Spinal cord (tissue), 10 donors: Measurements from ENCODE around the gene PIGO. TPM values are rescaled to one million over a fixed set of nuclear protein-coding genes. Genes with fewer than 3 reads are reported as not detected.
A peak's percentile ranks its signal among the peaks of the same experiment; 100 is the strongest.

Source experiments
- DNase-seq, 6 donors: peaks; one replicate each; pipeline versions ENCODE4 v3.0.0 to v3.0.0-alpha.2; 2013 to 2015; ENCODE audit warnings: low spot score in 6 of 6, low read depth in 4 of 6
- H3K27ac ChIP-seq: one replicate; pipeline ENCODE4 v1.5.1; 2013; ENCODE audit warnings: low read depth, low read length, control low read depth
- H3K27me3 ChIP-seq: one replicate; pipeline ENCODE4 v1.6.1; 2013; ENCODE audit warnings: low read length; ENCODE audit not compliant: control insufficient read depth, insufficient read depth
- H3K36me3 ChIP-seq: one replicate; pipeline ENCODE4 v1.6.1; 2013; ENCODE audit warnings: low read length; ENCODE audit not compliant: control insufficient read depth, insufficient read depth
- H3K4me1 ChIP-seq: one replicate; pipeline ENCODE4 v1.6.1; 2013; ENCODE audit warnings: low read length; ENCODE audit not compliant: control insufficient read depth, insufficient read depth
- H3K4me3 ChIP-seq: one replicate; pipeline ENCODE4 v1.5.1; 2013; ENCODE audit warnings: low read depth, low read length, control low read depth
- H3K9me3 ChIP-seq: one replicate; pipeline ENCODE4 v1.6.1; 2013; ENCODE audit warnings: low read length; ENCODE audit not compliant: control insufficient read depth, insufficient read depth
- WGBS: methylation state at CpG from one replicate; pipeline ENCODE4 v1.1.5; 2013; ENCODE audit warnings: missing lambda C conversion rate; ENCODE audit not compliant: insufficient coverage; 5-methylcytosine and 5-hydroxymethylcytosine counted together
- polyA plus RNA-seq, 2 donors: library from polyadenylated mRNA; unstranded; fragments of 120-200 nt; gene quantifications; one replicate each; pipeline ENCODE4 v1.2.1, GENCODE V29; 2013; ENCODE audit not compliant: insufficient read length in 2 of 2
- total RNA-seq, 2 donors: library from RNA; depleted of rRNA in 1 of 2; stranded (reverse); fragments of 120-200 nt in 1 of 2; fragments of >200 nt in 1 of 2; gene quantifications; one replicate each; pipeline versions ENCODE4 v1.2.3 to v1.2.4, GENCODE V29; 2013 to 2014
- donor health status: healthy.

The PIGO gene
- total and polyA plus RNA-seq, 4 donors: 12.2 to 28.1 (median 20.3) TPM

DNA sequence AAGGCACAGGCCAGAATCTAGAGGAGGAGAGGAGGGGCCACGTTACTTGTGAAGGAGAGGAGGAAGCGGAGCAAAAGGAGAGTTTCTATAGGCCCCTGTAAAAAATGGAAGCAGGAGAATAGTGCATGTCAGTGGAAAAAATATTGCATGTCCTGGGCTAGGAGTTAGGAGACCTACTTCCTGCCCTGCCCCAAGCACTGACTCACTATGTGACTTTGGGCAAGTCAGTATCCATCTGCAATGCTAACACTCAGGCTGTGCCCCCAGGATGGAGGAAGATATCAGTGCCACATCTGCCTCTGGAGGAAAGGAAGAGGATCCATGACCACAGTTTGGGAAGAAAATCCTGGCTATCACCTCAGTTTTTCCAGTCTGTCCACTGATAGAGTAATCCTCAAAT lies 7.0 kb downstream of the PIGO start:
- Histone ChIP-seq H3K9me3 (no peaks in the 10 kb centered on the region), H3K4me3 (no peak overlapping the region), H3K4me1 (no peaks in the 10 kb centered on the region), H3K27me3 (no peaks in the 10 kb centered on the region), H3K36me3 (peaks cover 62% of the 10 kb centered on the region), H3K27ac (no peak overlapping the region)
- DNase-seq: no peak
- 91% methylated on average over 2 of the region's 2 CpGs for WGBS

DNA sequence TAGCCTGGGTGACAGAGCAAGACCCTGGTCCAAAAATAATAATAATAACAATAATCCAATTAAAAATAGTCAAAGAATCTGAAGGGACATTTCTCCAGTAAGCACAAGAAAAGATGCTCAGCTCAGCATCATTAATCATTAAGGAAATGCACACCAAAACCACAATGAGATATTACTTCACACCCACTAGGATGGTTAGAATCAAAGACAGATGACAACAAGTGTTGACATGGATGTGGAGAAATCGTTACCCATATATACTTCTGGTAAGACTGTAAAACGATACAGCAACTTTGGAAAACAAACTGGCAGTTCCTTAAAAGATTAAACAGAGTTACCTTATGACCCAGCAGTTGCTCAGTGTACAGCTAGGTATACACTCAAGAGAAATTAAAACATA lies 11.3 kb downstream of the PIGO start:
- Histone ChIP-seq H3K4me3 (no peak overlapping the region), H3K27ac (no peak overlapping the region), H3K36me3 (peaks cover 21% of the 10 kb centered on the region), H3K4me1 (peaks cover 3% of the 10 kb centered on the region), H3K27me3 (no peaks in the 10 kb centered on the region), H3K9me3 (no peaks in the 10 kb centered on the region)
- no peak for DNase-seq
- no CpG with 5 or more reads among the region's 2 CpGs for WGBS

DNA sequence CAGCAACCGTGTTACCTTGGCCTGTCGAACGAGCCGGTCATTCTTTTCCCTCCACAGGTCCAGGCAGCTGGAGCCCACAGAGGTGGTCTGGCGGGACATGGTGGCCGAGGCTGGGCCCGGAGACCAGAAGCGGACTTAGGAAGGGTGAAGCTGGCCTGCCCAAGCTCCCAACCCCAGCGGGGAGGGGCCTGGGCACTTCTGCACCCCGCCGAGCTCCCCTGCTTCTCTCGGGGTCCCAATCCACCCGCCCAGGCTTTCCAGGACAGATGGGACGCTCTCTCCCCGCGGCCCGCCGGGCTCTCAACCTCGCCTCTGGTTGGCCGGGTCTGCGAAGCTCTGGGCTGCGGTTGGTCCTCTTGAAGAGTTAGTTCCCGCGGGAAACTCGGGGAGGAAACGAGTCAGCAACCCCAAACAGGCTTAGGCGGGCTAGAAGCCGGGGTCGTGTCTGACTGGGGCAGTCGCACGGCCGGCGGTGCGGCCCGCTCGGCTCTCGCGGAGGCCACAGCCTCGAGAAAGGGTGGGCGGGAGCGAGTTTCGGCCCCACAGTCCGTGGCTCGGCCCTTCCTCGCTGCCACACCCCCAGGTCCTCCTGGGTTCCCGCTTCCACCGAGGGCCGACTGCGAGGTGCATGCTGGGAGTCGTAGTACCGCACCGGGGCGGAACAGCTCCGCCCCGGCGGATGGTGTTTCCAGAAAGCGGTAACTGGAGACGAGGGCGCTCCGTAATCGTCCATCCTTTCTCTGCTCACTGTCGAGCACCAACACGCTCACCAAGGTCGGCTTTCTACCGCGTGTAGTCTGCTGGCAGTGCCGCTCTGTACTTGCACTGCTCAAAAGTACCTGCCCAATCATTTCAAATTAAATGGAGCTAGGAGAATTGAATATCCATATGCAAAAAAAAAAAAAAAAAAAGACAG lies 16.7 kb downstream of the PIGO start, which contains the start of gene FANCG:
FANCG (minus strand) TSS at position 517 of the 916 bp plus-strand sequence; CDS start at position 99, 418 bp downstream.
- Histone ChIP-seq H3K27ac (peak within 1 kb of the TSS; percentile 93), H3K27me3 (no peaks in the 10 kb centered on the region), H3K36me3 (peaks cover 29% of the 10 kb centered on the region), H3K4me3 (peak within 1 kb of the TSS; percentile 86), H3K4me1 (peaks cover 22% of the 10 kb centered on the region), H3K9me3 (no peaks in the 10 kb centered on the region)
- 0% methylated on average over 63 of the region's 67 CpGs for WGBS
- peak; percentile 81 to 97 (median 88) for DNase-seq

DNA sequence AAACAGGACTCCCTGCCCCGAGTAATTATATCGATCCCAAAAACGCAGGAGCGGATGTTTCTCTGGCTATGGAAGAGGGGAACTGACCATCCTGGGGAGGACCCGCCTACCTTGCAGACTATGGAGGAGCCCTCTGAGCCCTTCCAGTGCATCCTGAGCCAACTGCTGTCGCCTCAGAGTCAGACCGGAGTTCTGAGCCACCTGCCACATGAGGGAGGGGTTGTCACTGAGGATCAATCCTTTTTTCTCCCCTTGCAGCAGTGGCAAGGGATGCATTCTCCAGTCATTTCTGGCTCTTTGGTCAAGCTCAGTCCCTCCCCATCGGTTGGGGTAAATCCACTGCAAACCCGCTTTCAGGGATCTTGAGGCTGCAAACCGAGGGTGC lies 17.4 kb downstream of the PIGO start:
- H3K9me3 ChIP-seq: no peaks in the 10 kb centered on the region
- H3K36me3 ChIP-seq: peaks cover 35% of the 10 kb centered on the region
- H3K4me1 ChIP-seq: peaks cover 22% of the 10 kb centered on the region
- no peaks in the 10 kb centered on the region for H3K27me3 ChIP-seq
- DNase-seq: peak in 1 of 6 donors; percentile 4
- peak overlapping the region; percentile 93 for H3K27ac ChIP-seq
- 2% methylated on average over 7 of the region's 10 CpGs for WGBS
- H3K4me3 ChIP-seq: peak overlapping the region; percentile 86

DNA sequence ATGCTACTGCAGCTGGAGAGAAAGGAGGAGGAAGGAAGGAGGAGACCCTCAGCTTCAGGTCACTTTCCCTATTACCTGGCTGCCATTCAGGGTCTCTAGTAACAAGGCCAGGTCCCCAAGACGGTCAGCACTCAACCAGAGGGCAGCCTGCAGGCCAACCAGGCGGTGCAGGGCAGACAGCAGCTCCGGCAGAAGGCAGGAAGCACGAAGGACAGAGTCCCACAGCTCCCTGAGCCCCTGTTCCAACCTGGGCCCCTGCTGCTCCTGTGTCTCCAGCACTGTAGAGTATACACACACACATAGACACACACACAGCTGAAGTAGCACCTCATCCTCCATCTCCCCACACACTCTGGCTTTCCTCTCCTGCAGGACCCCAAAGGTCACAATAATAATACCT lies 18.3 kb downstream of the PIGO start:
- Histone ChIP-seq H3K36me3 (peaks cover 40% of the 10 kb centered on the region), H3K27ac (no peak overlapping the region), H3K27me3 (no peaks in the 10 kb centered on the region), H3K4me3 (peak overlapping the region; percentile 86), H3K4me1 (peaks cover 22% of the 10 kb centered on the region), H3K9me3 (no peaks in the 10 kb centered on the region)
- DNase-seq: no peak
- 79% methylated on average over 4 of the region's 4 CpGs for WGBS

DNA sequence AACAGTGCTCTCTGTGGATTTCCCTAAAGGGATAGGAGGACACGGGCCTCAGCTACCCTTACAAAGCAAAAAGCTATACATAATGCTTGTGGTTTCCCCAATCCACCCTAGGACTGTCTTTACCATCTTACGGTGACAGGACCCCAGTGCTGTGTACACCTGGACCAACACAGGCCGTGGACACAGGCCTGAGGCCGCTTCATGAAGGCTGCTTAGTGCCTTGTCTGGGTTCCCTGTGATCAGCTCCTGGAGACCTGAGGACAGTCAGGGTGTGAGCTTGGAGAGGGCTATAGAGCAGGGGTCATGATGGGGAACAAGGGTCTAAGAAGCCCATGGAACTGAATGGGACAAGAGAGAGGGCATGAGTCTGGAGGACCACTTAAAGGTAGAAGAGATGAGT lies 19.5 kb downstream of the PIGO start:
- Histone ChIP-seq H3K4me1 (peaks cover 22% of the 10 kb centered on the region), H3K36me3 (peaks cover 40% of the 10 kb centered on the region), H3K4me3 (no peak overlapping the region), H3K27ac (no peak overlapping the region), H3K27me3 (no peaks in the 10 kb centered on the region), H3K9me3 (no peaks in the 10 kb centered on the region)
- WGBS: 94% methylated on average over 2 of the region's 4 CpGs
- no peak for DNase-seq

DNA sequence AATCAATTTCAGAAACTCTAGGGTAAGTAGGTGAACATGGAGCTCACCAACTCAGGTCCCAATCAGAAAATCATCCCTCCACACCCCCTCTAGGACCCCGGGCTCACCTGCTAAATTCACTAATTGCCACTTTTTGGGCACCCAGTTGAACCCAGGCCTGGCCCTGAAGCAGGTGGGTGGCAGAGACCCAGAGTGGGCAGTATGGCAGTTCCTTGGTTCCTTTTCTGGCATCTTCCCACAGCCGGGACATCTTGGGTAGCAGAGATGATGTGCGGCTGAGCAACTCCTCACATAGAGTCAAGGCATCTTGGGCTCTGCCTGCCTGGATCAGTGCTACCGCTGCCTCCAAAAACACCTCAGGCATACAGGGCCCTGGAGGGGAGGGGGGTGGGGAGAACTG lies 21.0 kb downstream of the PIGO start:
- Histone ChIP-seq H3K36me3 (peaks cover 41% of the 10 kb centered on the region), H3K27ac (no peak overlapping the region), H3K4me1 (peaks cover 25% of the 10 kb centered on the region), H3K27me3 (no peaks in the 10 kb centered on the region), H3K4me3 (no peak overlapping the region), H3K9me3 (no peaks in the 10 kb centered on the region)
- 91% methylated on average over 3 of the region's 4 CpGs for WGBS
- no peak for DNase-seq

DNA sequence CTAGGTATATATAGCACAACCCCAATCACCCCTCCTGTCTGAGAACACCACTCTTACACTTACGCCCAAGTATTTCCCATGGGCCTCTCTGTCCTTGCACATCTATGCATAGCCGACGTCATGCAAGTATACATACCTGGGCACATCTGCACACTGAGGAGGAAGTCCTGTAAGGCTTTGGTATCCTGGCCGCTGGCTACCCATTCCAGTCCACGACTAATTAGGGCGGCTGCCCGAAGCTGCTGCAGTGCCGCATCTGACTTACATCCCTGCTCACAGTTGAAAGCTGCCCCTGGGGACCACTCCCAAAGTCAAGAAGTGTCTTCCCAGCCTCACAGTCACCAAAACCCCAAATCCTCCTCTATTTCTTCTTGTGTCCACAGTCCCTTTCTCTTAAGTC lies 21.6 kb downstream of the PIGO start:
- no peak for DNase-seq
- Histone ChIP-seq H3K27me3 (no peaks in the 10 kb centered on the region), H3K9me3 (no peaks in the 10 kb centered on the region), H3K4me3 (no peak overlapping the region), H3K36me3 (peaks cover 42% of the 10 kb centered on the region), H3K4me1 (peaks cover 29% of the 10 kb centered on the region), H3K27ac (no peak overlapping the region)
- WGBS: 93% methylated on average over 8 of the region's 8 CpGs

DNA sequence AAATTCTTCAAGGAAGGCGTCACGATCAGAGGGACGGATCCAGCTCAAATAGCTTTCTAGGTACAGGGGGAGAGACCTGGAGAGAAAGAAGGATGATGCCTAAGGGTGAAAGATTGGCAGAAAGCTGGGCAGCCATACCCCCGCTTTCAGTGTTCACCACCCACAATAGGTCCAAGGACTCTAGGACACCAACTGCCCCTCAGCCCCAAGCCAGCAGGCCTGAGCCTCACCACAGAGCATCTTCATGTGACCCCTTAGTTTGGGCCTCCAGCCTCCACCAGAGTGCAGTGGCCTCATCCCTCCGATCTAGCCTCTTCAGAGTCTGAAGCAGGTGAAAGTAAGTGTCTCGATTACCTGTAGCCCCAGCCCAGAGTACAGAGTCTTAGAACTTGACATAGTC lies 22.2 kb downstream of the PIGO start:
- Histone ChIP-seq H3K9me3 (no peaks in the 10 kb centered on the region), H3K4me3 (no peak overlapping the region), H3K36me3 (peaks cover 42% of the 10 kb centered on the region), H3K4me1 (peaks cover 27% of the 10 kb centered on the region), H3K27ac (no peak overlapping the region), H3K27me3 (no peaks in the 10 kb centered on the region)
- no peak for DNase-seq
- 97% methylated on average over 6 of the region's 6 CpGs for WGBS

DNA sequence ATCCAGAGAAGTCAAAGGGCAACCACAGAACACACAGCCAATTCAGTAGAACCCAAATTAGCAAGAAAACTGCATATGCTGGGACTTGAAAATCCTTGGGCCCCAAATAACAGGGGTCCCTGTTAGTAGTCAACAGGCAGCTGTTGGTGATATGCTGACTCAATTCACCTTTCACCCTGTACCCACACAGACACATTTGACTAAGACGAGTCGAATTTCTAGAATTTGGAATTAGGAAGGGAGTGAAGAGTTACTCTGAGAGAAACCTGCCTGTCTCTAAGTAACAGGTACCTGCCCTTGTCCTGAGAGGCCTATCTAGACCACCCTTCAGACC lies 23.1 kb downstream of the PIGO start:
- WGBS: no CpG with 5 or more reads among the region's 2 CpGs
- no peak overlapping the region for H3K4me3 ChIP-seq
- peak overlapping the region; percentile 86 for H3K27ac ChIP-seq
- no peak for DNase-seq
- H3K4me1 ChIP-seq: peaks cover 20% of the 10 kb centered on the region
- H3K36me3 ChIP-seq: peaks cover 44% of the 10 kb centered on the region
- H3K27me3 ChIP-seq: no peaks in the 10 kb centered on the region
- H3K9me3 ChIP-seq: no peaks in the 10 kb centered on the region
